Activated gamma-delta T cell treated with Interleukin-2 at 50 U/mL for 16 hours (primary cell): ENCODE measurements around the gene NUDCD3.

Source experiments
- DNase-seq: peaks from one replicate; pipeline ENCODE4 v3.0.0-alpha.2; 2020

The NUDCD3 gene

GRCh38 chr7:44341401-44341800 lies 149.1 kb downstream of the NUDCD3 start:
- DNase-seq, result no peak

DNA sequence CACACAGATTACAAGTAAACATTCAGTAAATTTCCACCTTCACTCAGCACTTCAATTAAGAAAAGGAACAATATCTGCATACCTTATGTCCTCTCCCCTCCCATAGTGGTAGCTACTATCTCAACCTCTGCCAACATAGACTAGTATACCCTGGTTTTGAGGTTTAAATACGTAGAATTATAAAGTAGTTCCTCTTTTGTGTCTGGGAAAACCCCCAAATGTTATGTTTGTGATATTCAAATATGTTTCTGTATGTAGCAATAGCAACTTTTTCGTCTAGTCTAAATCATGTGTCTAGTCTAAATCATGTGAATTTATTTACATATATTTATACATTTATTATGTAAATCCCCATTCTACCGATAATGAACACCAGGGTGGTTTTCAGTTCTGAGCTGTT lies 151.9 kb downstream of the NUDCD3 start:
- no peak for DNase-seq

DNA sequence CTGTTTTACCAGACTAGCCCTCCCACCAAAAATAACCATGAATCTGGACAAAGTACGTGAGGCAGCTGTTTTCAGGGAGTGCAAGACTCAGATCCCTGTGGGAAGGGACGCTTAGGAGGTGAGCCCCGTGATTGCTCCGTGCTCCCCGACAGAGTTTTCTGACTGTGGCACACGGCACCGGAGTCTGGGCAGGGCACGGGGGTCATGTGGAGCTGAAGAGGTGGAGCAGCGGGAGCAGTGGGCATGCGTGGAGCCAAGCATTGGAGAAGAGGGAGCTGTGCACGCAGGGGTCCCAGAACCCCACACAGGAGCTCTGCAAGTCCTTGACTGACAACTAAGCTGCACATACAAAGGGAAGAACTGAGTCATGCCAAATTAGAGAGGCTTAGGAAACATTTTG lies 154.0 kb downstream of the NUDCD3 start:
- no peak for DNase-seq

GRCh38 chr7:44335184-44335583 lies 155.3 kb downstream of the NUDCD3 start:
- no peak for DNase-seq

DNA sequence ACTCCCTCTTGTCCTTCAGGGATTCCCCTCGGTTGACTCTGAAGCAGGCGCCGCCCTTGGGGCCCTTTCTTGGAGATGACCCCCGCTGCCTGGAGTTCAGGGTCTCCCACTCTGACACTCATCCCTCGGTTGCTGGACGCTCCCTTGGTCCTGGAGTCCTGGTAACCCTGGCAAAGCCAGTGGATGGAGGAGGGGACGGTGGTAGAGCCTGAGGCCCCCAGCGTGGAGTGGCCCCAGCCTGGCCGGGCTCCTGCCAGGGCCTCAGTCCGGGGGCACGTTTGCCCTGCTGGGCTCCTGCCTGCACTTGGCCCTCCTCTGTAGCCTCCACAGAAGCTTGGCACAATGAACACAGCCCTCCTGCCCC lies 155.7 kb downstream of the NUDCD3 start:
- DNase-seq, result no peak

DNA sequence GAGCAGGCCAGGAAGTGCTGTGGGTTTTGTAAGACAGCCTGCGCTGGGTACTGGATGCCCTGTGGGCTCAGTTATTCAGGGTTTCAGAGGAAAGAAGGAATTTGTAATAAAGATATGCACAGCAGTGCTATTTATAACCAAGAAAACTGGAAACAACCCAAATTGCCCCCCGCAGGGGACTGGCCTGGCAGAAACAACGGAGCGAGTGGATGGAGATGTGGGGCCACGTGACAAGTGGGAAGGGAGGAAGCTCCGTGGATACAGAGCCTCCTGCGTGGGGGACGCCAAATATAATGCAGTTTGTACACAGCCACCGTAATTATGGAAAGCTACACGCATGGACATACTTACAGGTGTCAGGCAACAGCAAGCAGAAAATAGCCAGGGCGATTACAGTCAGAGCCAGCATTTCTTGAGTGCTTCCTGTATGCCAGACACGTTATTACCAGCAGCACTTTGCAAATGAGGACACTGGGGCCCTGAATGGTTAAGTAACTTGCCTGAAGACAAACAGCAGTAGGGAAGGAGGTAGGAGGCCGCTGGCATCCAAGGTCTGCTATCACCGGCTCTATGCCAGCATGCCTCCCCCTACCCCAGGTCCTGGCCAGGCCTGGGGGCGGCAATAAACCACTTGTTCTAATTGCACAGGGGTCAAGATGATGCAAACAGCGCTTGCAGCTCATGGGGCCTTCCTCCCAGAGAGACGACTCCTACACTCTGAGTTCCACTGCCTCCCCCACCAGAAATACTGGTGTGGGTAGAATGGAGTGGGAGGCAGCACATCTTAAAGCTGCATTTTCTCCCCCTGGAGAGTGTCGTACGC lies 156.3 kb downstream of the NUDCD3 start:
- no peak for DNase-seq

GRCh38 chr7:44331682-44332081 lies 158.8 kb downstream of the NUDCD3 start:
- DNase-seq, result no peak

- DNase-seq, result no peak
These were observed 160.1 kb downstream of the NUDCD3 start for GRCh38 chr7:44330331-44330730.

GRCh38 chr7:44329888-44330287 lies 160.6 kb downstream of the NUDCD3 start:
- DNase-seq, result no peak
